ENCODE measurements around the gene DYSF.

DNA sequence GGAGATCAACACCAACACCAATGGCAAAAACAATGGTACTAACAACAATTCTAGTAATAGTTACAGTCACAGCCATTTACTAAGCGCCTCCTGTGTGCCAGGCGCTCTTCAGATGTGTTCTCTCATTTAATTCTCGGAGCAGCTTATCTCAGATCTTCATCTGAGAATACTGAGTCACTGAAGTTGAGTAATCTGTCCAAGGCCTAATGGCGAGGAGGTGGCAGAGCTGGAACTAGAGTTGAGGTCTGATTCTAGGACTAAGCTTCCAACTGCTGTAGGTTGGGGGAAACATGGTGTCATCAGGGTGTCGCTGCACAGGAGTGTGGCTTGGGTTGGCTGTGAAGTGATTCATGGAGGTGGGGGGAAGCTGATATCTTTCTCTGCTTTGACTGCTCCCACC, 156.1 kb downstream of the DYSF start:
- no peak for TF ChIP-seq EP300 (IDR thresholded peaks at IDR 0.05; ENCODE audit: borderline replicate concordance)
- TF ChIP-seq REST (IDR thresholded peaks at IDR 0.05; ENCODE audit: low read depth) = no peak
